Stimulated activated CD8-positive, alpha-beta memory T cell treated with anti-CD3 and anti-CD28 coated beads, Interleukin-7, amount 100 ng/mL, for 1 hour (primary cell): ENCODE results near the gene ADGRB2.

Experiments used
- DNase-seq, 2 donors: peaks; one replicate each; pipeline ENCODE4 v3.0.0-alpha.2; 2020; ENCODE audit warnings: low read depth in 2 of 2

ADGRB2 gene

GRCh38 chr1:31795096-31795675 is 31.0 kb upstream of the ADGRB2 start:
- no peak for DNase-seq

- no peak for DNase-seq
These were observed 29.6 kb upstream of the ADGRB2 start for GRCh38 chr1:31793586-31794285.

- no peak for DNase-seq
These were observed 28.9 kb upstream of the ADGRB2 start for GRCh38 chr1:31793086-31793485.

GRCh38 chr1:31792541-31792940 is 28.4 kb upstream of the ADGRB2 start:
- DNase-seq = no peak

GRCh38 chr1:31792116-31792515 is 28.0 kb upstream of the ADGRB2 start:
- no peak for DNase-seq

- no peak for DNase-seq
These were observed 27.2 kb upstream of the ADGRB2 start for GRCh38 chr1:31791131-31791858.

- no peak for DNase-seq
These were observed 26.5 kb upstream of the ADGRB2 start for GRCh38 chr1:31790641-31791091.

GRCh38 chr1:31790140-31790539 is 26.0 kb upstream of the ADGRB2 start:
- no peak for DNase-seq

GRCh38 chr1:31789259-31790065 is 25.3 kb upstream of the ADGRB2 start:
- peak; percentile 90 to 97 for DNase-seq

- DNase-seq = no peak
These were observed 24.7 kb upstream of the ADGRB2 start for GRCh38 chr1:31788825-31789256.

GRCh38 chr1:31788138-31788824 is 24.1 kb upstream of the ADGRB2 start:
- peak; percentile 70 to 81 for DNase-seq

GRCh38 chr1:31787786-31788137 is 23.6 kb upstream of the ADGRB2 start:
- no peak for DNase-seq

- no peak for DNase-seq
These were observed 23.1 kb upstream of the ADGRB2 start for GRCh38 chr1:31787261-31787660.

- no peak for DNase-seq
These were observed 22.4 kb upstream of the ADGRB2 start for GRCh38 chr1:31786366-31787060.

- no peak for DNase-seq
These were observed 21.8 kb upstream of the ADGRB2 start for GRCh38 chr1:31785947-31786290.

- no peak for DNase-seq
These were observed 21.1 kb upstream of the ADGRB2 start for GRCh38 chr1:31785020-31785946.

GRCh38 chr1:31784356-31785019 is 20.3 kb upstream of the ADGRB2 start:
- no peak for DNase-seq

GRCh38 chr1:31783846-31784245 is 19.7 kb upstream of the ADGRB2 start:
- DNase-seq = no peak
